Stimulated activated naive CD8-positive, alpha-beta T cell treated with anti-CD3 and anti-CD28 coated beads, Interleukin-15, amount 100 ng/mL, for 72 hours (primary cell): ENCODE data around the gene TMEM250.

Experiments
- ATAC-seq: fragments of 150-1000 bp; cut with Tn5 transposase; 2 replicates; pipeline ENCODE4 v1.10.0; 2021; ENCODE audit warnings: mild to moderate bottlenecking, moderate library complexity
- DNase-seq, 2 donors: peaks; one replicate each; pipeline ENCODE4 v3.0.0; 2021 to 2022
- H3K27ac Mint-ChIP-seq, 2 donors: one replicate each; pipeline ENCODE4 v1.8.0; 2022; ENCODE audit warnings: mild to moderate bottlenecking in 2 of 2, mixed read lengths in 2 of 2, moderate library complexity in 2 of 2
- H3K27me3 Mint-ChIP-seq: one replicate; pipeline ENCODE4 v1.8.0; 2022; ENCODE audit warnings: mixed read lengths
- H3K4me1 Mint-ChIP-seq: one replicate; pipeline ENCODE4 v1.8.0; 2022; ENCODE audit warnings: mild to moderate bottlenecking, mixed read lengths
- H3K4me3 Mint-ChIP-seq, 2 donors: one replicate each; pipeline ENCODE4 v1.8.0; 2022; ENCODE audit warnings: mild to moderate bottlenecking in 2 of 2, mixed read lengths in 2 of 2, moderate library complexity in 1 of 2
- H3K9me3 Mint-ChIP-seq, 2 donors: one replicate each; pipeline ENCODE4 v1.8.0; 2022; ENCODE audit warnings: mixed read lengths in 2 of 2

TMEM250 gene

DNA sequence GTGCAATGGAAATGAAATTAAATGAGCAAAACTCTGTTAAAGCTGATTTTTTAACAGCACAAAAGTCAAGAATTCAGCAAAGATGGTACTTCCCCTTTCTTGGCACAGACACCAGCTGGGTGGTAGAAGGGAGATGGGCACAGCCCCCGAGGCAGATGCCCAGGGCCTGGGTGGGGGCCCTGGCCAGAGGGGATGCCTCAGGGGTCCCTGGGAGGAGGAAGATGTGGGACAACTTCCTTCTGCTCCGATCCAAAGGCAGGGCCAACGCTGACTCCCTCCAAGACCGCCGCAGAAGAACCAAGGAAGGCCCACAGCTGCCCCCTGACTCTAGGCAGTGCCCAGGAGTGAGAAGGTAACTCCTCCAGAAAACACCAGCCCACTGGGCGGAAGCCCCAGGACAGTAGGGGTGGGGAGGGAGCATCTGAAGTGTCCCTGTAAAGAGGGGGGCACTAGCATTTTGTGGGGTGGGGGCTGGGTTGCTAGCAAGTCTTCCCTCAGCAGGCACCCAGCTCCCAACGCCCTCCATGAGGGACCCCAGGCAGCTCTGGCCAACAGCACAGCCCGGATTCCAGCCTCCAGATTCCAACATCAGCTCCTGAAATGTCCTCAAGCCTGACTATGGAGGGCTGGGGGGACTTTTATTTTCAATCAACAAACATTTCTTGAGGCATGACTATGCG lies 28.5 kb downstream of the TMEM250 start:
- no peaks in the 10 kb centered on the region for H3K27me3 Mint-ChIP-seq
- no peaks in the 10 kb centered on the region for H3K9me3 Mint-ChIP-seq
- no peak overlapping the region for H3K4me3 Mint-ChIP-seq
- H3K4me1 Mint-ChIP-seq, result peaks cover 40% of the 10 kb centered on the region
- DNase-seq (no peak), ATAC-seq (no peak)
- no peak overlapping the region for H3K27ac Mint-ChIP-seq

DNA sequence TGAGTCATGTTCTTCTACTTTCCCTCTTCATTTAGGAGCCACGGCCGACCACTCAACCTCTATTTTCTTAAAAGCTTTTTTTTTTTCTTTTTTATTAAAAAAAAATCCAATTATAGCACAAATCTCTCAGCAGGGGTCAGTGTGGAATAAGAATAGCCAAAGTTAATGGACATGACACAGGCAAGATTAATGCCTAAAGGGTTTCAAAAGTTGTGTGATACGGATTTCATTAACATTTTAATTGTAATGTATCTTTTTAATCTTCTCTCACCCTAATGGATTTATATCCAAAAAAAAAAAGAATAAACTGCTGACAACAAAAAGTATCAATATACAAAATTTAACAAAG lies 29.0 kb downstream of the TMEM250 start:
- peaks cover 41% of the 10 kb centered on the region for H3K4me1 Mint-ChIP-seq
- DNase-seq, result no peak
- H3K9me3 Mint-ChIP-seq, result no peaks in the 10 kb centered on the region
- no peak overlapping the region for H3K27ac Mint-ChIP-seq
- H3K27me3 Mint-ChIP-seq, result no peaks in the 10 kb centered on the region
- H3K4me3 Mint-ChIP-seq, result no peak overlapping the region
- no peak for ATAC-seq

DNA sequence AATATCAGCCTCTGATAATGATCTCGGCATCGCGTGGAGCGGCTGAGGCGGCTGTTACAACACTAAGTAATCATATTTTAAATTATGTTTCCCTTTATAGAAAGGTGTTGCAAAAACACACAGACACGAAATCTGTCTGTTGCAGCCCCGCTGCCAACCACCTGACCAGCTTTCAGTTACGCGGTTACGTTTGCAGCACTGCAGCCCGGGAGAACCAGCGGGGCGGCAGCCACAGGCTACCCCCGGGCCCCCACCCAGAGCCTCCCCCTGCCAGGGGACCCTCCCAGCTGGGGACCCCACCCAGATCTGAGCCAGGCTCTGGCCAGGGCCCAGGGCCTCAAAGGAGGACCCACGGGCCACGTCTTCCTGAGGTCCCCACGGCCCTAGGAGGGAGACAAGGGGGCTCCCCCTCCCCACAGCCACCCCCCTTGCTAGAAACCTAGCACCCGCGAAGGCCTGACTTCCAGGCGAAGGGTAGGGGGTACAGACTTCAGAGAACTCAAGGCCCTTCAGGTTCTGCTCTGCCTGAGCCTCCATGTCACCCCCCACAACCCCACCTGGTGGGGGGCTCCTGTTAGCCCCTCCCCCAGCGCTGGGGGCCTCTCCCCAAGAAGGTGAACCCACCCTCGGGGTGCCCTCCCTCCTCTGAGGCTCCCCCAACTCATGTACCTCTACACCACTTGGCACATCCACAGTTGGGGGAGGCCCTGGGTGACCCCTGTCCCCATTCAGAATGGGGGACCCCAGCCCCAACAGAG lies 29.6 kb downstream of the TMEM250 start:
- Mint-ChIP-seq H3K9me3 (no peaks in the 10 kb centered on the region), H3K27ac (no peak overlapping the region), H3K27me3 (no peaks in the 10 kb centered on the region), H3K4me3 (no peak overlapping the region), H3K4me1 (peaks cover 47% of the 10 kb centered on the region)
- peak; percentile 37 for ATAC-seq
- peak in 1 of 2 donors; percentile 16 for DNase-seq

DNA sequence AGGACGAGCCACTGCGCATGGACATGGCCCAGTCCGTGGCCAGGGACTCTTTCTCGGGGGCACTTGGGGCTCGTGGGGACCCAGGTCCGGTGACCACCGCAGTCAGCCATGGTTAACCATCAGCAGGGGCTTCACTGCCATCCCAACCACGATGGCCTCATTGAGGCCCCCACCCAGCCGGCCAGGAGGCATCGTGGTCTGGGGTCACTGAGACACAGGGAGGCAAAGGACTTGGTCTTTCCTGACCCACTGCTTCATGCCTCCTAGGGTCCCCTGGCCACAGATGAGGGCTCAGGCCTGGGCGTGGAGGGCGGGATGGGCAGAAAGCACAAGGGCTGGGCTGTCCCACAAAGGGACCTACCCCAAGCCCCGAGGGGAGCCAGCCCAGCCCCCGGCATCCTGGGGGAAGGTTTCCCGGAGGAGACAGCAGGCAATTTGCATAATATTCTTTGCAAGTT lies 30.2 kb downstream of the TMEM250 start:
- no peak for DNase-seq
- Mint-ChIP-seq H3K27ac (no peak overlapping the region), H3K9me3 (no peaks in the 10 kb centered on the region), H3K4me3 (no peak overlapping the region), H3K4me1 (peaks cover 41% of the 10 kb centered on the region), H3K27me3 (no peaks in the 10 kb centered on the region)
- ATAC-seq, result no peak

DNA sequence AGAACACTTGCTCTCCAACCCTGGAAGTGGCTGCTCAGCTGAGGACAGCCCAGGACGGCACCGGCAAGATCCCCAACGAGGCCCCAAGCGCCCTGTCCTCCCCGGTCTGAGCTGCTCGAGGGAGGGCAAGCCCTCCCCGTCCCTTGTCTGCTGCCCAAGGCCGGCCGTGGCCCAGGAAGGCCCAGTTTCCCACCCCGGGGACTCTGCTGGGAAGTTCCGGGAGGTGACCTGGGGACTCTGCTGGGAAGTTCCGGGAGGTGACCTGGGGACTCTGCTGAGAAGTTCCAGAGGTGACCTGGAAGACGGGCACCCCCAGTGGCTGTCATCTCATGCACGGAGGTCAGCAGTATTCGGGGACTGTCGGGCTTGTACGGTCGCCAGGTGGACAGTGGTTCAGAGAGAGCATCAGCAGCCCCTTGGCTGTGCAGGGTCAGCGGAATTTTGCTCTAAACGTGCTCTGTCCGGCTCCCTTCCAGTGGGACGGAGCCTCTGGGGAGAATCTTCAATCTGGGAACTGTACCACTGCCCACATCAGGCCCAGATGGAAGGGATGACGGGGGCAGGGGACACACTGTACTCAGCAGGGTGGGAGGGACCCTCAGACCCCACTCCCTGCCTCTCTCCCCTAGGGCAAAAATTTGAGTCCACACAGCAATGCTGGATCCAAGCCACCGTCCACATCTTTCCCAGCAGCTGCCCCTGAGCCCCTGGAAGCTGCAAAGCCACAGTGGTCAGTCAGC lies 30.8 kb downstream of the TMEM250 start:
- H3K27me3 Mint-ChIP-seq, result no peaks in the 10 kb centered on the region
- H3K4me1 Mint-ChIP-seq, result peaks cover 40% of the 10 kb centered on the region
- ATAC-seq (no peak), DNase-seq (no peak)
- no peak overlapping the region for H3K27ac Mint-ChIP-seq
- no peaks in the 10 kb centered on the region for H3K9me3 Mint-ChIP-seq
- H3K4me3 Mint-ChIP-seq, result no peak overlapping the region

DNA sequence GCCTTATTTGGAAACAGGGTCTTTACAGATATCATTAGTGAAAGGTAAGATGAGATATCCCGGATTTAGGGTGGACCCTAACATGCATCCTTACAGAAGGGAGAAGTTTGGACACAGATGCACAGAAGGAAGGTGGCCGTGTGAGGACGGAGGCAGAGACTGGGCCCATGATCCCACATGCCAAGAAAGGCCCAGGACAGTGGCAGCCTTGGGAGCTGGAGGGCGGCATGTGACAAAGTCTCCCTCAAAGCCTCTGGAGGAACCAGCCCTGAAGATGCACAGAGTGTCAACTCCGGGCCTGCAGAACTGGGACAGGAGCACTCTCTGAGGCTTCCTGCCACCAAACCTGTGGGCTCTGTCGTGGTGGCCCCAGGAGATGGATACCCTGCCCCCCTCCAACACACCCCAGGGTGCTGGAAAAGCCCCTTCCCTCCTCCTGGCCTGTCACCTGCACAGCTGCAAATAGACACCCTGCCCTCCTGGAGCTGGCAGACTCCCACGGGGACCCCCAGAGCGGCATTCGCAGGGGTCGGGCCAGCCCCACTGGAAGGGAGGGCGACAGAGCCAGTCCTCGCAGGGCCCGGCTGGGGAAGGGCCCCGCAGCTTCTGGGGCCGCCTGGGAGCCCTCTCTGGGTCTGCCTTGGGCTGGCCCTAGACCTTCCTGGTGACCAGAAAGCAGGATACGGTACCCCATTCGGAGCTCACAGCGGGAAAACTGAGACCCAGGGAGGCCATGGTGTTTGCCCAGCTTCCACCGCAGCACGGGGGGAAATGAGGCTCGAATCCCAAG lies 31.5 kb downstream of the TMEM250 start:
- ATAC-seq, result no peak
- peak overlapping the region in 1 of 2 donors; percentile 55 for H3K27ac Mint-ChIP-seq
- H3K4me1 Mint-ChIP-seq, result peaks cover 36% of the 10 kb centered on the region
- H3K9me3 Mint-ChIP-seq, result no peaks in the 10 kb centered on the region
- H3K27me3 Mint-ChIP-seq, result no peaks in the 10 kb centered on the region
- H3K4me3 Mint-ChIP-seq, result no peak overlapping the region
- DNase-seq, result no peak

DNA sequence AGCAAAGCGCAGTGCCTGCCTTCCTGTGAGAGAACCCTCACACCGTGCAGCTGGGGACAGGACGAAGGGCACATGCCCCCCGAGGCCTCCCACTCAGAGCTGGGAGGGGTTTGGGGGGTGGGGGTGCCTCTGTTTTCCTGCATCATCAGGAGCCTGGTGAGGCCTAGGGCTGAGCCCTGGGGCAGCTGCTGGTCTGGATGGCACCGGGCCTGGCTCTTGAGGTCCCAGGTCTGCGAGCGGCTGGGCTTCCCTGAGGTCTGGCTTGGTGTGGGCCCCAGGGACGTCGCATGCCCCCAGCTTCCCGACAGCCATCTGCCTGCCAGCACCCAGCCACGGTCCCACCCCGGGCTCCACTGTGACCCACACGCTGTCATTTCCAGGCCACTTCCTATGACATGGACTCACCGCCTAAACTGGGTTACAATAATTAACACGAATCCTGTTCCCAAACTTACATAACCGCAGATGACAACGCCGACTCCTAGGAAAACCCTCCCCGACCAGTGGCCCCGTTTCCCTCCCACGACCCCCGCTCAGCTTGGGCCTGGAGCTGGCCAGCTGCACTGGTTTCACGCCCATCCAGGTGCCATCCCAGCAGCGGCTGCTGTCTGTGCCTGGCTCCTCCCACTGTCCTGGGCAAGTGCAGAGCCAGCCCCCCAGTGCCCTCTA lies 32.3 kb downstream of the TMEM250 start:
- Mint-ChIP-seq H3K27ac (no peak overlapping the region), H3K4me3 (no peak overlapping the region), H3K9me3 (no peaks in the 10 kb centered on the region), H3K27me3 (no peaks in the 10 kb centered on the region), H3K4me1 (peaks cover 28% of the 10 kb centered on the region)
- ATAC-seq (no peak), DNase-seq (no peak)

DNA sequence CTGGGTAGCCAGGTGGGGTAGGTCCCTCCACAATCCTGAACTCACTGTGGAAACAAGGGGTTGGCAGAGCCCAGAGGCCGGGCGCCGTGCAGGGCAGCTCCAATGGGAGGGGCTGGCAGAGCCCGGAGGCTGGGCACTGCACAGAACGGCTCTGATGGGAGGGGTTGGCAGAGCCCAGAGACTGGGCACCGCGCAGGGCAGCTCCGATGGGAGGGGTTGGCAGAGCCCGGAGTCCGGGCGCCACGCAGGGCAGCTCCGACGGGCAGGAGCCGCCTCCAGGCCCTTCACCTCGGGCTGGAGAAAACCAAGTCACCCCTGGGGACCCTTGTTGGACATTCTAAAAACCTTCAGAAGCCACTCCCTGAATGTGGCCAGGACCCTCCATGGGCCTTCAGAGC lies 32.9 kb downstream of the TMEM250 start:
- no peaks in the 10 kb centered on the region for H3K9me3 Mint-ChIP-seq

DNA sequence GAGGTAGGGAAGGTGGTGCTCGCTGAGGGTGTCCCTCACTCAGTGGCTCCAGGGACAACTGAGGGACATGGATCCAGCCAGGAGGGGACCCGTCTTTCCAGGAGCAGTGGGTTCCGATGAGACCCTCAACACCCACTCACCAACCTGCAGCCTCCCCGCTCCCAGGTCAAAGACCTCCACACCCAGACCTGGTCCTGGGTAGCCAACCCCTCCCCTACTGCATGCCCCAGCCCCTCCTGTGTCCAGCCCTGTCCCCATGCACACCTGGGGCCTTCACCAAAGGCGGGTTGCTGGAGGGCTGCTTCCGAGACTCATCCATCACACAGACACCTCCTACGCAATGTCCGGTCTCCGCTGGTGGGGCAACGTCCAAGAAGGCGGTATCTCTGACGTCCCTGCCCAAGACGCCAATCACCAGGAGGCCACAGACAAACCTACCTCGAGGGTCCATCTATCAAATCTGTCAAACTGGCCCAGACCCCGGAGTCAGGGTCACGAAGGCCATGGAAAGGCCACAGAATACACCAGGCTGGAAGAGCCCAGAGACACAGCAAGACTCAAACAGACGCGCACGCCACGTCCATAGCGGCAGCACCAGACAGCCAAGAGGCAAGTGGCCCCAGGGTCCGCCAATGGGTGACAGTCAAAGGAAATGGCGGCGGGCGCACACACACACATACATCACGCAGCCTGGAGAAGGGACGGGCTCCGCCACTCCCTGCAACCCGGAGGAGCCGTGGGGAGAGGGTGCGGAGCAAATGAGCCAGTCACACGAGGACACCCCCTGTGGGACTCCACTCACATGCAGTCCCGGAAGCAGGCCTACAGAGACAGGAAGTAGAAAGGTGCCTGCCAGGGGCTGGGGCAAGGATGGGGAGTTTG lies 34.4 kb downstream of the TMEM250 start:
- Mint-ChIP-seq H3K27ac (peak overlapping the region in 1 of 2 donors; percentile 39), H3K9me3 (no peaks in the 10 kb centered on the region), H3K27me3 (no peaks in the 10 kb centered on the region), H3K4me3 (no peak overlapping the region), H3K4me1 (peaks cover 21% of the 10 kb centered on the region)
- DNase-seq (no peak), ATAC-seq (no peak)

More for the DNA sequence above, 32.9 kb downstream of the TMEM250 start:
- no peak for ATAC-seq
- Mint-ChIP-seq H3K4me1 (peaks cover 28% of the 10 kb centered on the region), H3K27ac (no peak overlapping the region), H3K4me3 (no peak overlapping the region), H3K27me3 (no peaks in the 10 kb centered on the region)
- DNase-seq, result no peak

DNA sequence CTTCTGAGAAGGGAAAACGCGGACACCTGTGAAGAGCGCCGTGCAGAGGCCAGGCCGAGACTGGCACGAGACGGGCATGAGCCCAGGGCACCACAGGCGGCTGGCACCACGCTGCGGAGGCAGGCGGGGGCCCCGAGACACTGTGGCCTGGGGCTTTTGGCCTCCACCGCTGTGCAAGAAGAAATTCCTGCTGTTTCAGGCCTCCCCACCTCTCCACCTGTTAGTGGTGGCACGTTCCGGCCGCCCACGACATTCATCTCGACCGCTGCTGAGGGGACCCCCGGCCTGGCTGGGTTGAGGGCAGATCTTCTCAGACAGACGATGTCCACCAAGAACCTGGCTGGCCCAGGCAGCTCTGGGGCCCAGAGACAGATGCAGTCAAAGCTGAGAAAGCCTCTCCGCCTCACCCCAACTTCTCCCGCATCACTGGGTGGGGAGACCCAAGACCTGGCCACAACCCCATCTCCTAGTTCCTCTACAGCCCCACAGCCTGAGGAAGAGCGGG lies 35.1 kb downstream of the TMEM250 start:
- no peak overlapping the region for H3K4me3 Mint-ChIP-seq

DNA sequence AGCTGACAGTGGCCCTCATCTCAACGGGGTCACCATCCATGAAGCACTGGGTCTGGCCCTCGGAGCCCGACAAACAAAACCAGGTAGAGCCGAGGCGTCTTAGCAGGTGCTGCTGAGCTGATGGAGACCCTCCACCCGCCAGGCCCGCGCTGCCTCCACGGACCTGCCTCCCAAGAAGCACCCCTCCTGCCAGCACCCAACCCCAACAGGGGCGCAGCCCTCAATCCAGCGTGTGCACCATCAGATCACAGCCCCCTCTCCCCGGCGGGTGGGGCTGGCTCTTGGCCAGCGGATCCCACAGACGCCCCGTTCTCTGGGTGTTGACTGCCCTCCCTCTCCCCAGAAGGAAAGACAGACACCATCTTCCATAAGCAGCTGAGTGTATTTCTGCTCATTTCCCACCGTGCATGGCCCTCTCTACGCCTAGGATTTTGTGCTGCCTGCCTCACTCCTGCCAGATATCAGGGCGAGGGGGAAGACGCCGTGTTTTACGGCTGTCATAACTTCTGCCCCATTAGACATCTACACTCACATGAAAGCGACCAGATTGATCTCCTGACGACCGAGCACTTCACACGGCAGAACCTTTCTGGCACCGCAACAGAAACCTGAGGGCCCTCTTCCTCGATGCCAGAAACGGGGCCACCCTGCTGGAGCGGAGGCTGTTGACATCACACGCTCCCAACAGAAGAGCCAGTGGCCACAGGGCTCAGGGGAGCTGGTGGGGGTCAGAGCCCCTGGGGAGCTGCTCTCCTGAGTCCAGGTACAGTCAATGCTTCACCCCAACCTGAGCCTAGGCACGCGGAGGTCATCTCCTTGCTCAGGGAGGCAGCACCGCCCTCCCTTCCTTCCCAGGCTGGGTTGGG lies 35.9 kb downstream of the TMEM250 start:
- Mint-ChIP-seq H3K4me3 (no peak overlapping the region), H3K27me3 (no peaks in the 10 kb centered on the region), H3K9me3 (no peaks in the 10 kb centered on the region), H3K4me1 (peaks cover 24% of the 10 kb centered on the region), H3K27ac (peak overlapping the region in 1 of 2 donors; percentile 31)
- ATAC-seq, result no peak
- no peak for DNase-seq

More for the DNA sequence above, 35.1 kb downstream of the TMEM250 start:
- no peak overlapping the region for H3K27ac Mint-ChIP-seq
- no peaks in the 10 kb centered on the region for H3K9me3 Mint-ChIP-seq
- H3K27me3 Mint-ChIP-seq, result no peaks in the 10 kb centered on the region
- peaks cover 24% of the 10 kb centered on the region for H3K4me1 Mint-ChIP-seq
- ATAC-seq (no peak), DNase-seq (no peak)

DNA sequence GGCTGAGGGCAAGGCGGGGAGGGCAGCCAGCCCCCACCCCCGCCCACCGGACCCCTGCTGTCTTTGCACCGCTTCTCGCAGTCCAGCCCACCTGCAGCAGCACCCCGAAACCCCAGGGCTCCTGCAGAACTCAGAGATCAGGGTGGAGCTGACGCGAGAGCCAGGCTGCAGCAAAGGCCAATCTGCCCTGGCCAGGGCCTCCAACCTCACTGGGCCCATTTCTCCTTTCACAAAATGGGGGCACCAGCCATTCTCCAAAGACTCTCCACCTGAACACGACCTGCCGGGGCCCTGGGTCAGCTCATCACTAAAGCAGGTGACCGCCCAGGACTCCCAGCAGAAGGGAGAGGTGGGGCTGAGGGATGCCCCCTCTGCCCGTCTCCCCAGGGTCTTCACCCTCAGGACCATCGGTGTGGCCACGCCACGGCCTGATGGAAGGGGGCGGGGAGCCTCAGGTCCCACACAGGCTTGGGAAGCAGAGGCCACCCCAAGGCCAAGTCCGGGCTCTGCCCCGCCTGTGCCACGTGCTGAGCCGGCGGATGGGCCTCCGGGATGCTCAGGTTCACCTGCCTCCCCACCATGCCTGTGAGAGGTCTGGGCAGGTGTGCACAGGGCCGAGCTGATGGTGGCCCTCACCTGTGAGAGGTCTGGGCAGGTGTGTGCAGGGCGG lies 36.7 kb downstream of the TMEM250 start:
- Mint-ChIP-seq H3K9me3 (no peaks in the 10 kb centered on the region), H3K27ac (no peak overlapping the region), H3K4me3 (no peak overlapping the region), H3K4me1 (peaks cover 30% of the 10 kb centered on the region), H3K27me3 (no peaks in the 10 kb centered on the region)
- no peak for DNase-seq
- no peak for ATAC-seq
